Astrocyte (in vitro differentiated cells and primary cell): ENCODE measurements around the gene CSAD. TPM values are rescaled to one million over a fixed set of nuclear protein-coding genes. Genes with fewer than 3 reads are reported as not detected.

Source experiments
- total RNA-seq: library from RNA; stranded (reverse); gene quantifications from 2 replicates; pipeline ENCODE4 v1.2.1, GENCODE V29; 2021

The CSAD gene
- total RNA-seq, 1 donor from 2014 or later: 19.4 TPM

Other genes with a start within 250 kb of the CSAD start
- gene KRT18, start 231.8 kb downstream of the CSAD start, total RNA-seq: 1,741 and 1,989 TPM in 2 replicates
- 231 and 242 TPM in 2 replicates for gene EIF4B, start 174.5 kb downstream of the CSAD start, total RNA-seq
- 15.4 and 21.1 TPM in 2 replicates for gene TNS2, start 130.9 kb downstream of the CSAD start, total RNA-seq
- gene SPRYD3, start 101.5 kb downstream of the CSAD start, total RNA-seq: 21.8 and 22.8 TPM in 2 replicates
- gene IGFBP6, start 83.3 kb downstream of the CSAD start, total RNA-seq: 20.8 and 26.3 TPM in 2 replicates
- not detected in 2 replicates for gene SOAT2, start 77.4 kb downstream of the CSAD start, total RNA-seq
- 31.0 and 32.7 TPM in 2 replicates for gene ZNF740, start 203 bp downstream of the CSAD start, total RNA-seq
- 0.79 and 1.3 TPM in 2 replicates for gene ITGB7, start 26.3 kb upstream of the CSAD start, total RNA-seq
- gene RARG, start 51.3 kb upstream of the CSAD start, total RNA-seq: 10.1 and 11.7 TPM in 2 replicates
- 1.2 and 2.0 TPM in 2 replicates for gene ESPL1, start 87.4 kb upstream of the CSAD start, total RNA-seq
- 279 and 281 TPM in 2 replicates for gene PFDN5, start 114.6 kb upstream of the CSAD start, total RNA-seq
- gene MYG1, start 118.8 kb upstream of the CSAD start, total RNA-seq: 37.8 and 40.9 TPM in 2 replicates
- gene AAAS, start 140.7 kb upstream of the CSAD start, total RNA-seq: 40.8 and 44.4 TPM in 2 replicates
- gene SP7, start 155.4 kb upstream of the CSAD start, total RNA-seq: not detected in 2 replicates
- 48.7 and 50.6 TPM in 2 replicates for gene SP1, start 199.3 kb upstream of the CSAD start, total RNA-seq
- not detected in 2 replicates for gene AMHR2, start 242.9 kb upstream of the CSAD start, total RNA-seq